ENCODE data around the gene GC.
"Not testable (repeated sequence)": the region's sequence is repeated elsewhere in the genome, so short reads cannot be mapped to it uniquely, and the experiment has no call there.

The GC gene, protein sequence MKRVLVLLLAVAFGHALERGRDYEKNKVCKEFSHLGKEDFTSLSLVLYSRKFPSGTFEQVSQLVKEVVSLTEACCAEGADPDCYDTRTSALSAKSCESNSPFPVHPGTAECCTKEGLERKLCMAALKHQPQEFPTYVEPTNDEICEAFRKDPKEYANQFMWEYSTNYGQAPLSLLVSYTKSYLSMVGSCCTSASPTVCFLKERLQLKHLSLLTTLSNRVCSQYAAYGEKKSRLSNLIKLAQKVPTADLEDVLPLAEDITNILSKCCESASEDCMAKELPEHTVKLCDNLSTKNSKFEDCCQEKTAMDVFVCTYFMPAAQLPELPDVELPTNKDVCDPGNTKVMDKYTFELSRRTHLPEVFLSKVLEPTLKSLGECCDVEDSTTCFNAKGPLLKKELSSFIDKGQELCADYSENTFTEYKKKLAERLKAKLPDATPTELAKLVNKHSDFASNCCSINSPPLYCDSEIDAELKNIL

DNA sequence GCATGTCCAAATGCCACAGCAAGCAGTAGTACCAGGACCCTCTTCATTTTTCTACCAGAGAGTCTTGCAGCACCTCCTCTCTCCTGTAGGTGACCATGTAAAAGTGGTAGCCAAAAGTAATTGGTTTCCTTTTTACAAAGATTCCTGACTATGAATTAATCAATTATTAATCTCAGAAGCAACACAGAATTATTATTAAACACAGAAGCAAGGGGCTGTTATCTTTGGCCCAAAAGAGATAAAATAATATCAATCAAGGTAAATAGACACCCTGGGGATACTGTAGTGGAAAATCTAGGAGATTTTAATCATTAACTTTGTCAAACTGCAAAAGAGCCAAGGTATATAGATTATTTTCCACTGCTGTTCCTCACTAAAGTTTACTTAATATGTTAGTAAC lies at the start of gene GC:
TSS of gene GC (minus strand) at position 108 of the 400 bp plus-strand sequence. CDS start at position 47, 61 bp downstream.
- DNase-seq: no peak
- in situ Hi-C loops (cut with HindIII; ENCODE audit: low pct_ligation_motif_present, low pct_unique_long_range_greater_than_20kb, low sequenced_read_pairs): no loop called here

DNA sequence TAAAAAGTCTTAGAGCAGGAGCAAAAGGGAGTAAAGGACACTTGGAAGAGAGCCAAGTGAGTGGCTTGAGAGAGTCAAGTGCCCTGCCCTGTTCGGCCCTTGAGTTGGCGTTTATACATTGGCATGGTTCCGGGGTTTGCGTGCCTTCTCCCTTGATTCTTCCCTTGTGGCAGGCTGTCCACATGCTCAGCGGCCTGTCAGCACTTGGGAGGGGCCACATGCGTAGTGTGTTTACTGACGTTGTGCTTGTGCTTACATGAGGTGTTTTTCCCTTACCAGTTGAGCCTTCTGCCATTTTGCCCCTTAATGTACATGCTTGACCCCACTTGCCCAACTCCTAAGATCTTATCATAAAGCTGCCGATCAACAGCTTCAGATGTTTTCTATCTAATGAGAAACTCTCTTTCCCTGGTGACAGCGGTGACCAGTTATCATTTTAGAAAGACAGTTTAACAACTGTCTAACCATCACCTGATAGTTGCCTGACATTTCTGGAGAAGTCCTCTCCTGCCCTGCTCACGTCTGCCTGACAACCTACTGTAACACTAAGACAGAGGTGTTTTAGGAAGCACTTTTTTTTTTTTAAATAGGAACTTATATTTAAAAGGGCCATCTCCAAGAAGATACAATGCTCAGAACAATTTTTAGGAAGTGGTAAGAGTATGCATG lies 49.5 kb upstream of the GC start:
- in situ Hi-C loops (cut with HindIII; ENCODE audit: low pct_ligation_motif_present, low pct_unique_long_range_greater_than_20kb, low sequenced_read_pairs): no loop called here

DNA sequence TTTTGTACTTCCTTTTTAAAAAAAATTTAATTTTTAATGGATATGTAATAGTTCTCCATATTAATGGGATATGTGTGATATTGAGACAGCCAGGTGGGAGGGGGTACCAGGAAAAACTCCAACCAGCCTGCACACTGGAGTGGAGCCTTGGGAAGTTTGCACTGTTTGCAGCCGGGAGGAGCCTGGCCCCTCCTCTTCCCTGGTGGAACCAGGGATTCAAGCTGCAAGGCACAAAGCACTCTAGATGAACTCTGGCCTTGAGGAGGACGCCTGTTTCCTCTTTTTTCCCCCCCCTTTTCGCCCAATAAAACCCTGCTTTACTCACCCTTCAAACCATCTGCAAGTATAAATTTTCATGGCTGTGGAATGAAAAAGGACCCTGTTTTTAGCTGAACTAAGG lies 48.2 kb upstream of the GC start:
- in situ Hi-C loops (cut with HindIII; ENCODE audit: low pct_ligation_motif_present, low pct_unique_long_range_greater_than_20kb, low sequenced_read_pairs): no loop called here
- DNase-seq: no peak

More for the DNA sequence above, 49.5 kb upstream of the GC start:
- DNase-seq: no peak

DNA sequence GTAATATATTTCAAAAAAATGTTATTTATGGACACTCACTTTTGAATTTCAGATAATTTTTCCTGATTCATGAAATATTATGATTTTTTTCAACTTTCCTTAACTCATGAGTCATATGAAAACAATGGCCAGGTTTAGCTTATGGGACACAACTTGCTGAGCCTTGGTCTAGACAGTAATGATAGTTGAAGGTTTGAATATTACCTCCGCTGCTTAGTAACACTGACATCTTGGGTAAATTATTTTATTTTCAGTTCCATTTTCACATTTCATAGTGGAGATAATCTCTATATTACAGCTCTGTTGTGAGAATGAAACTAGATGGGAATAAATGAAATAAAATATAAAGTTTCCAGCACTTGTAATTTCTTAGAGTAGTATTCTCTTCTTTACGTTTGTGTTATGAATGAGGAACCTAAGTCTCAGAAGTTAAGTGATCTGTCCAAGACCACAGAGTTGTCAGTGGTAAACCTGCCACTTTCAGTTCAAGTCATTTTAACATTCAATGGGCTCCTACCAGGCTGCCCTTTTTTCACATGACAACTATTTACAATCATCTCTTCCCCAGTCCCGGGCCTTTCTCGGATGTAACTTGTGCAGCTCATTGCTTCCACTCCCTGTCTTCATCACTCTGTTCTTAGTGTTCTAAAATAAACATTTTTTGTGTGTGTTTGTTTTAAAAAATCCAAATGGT lies 46.8 kb upstream of the GC start:
- no peak for DNase-seq
- in situ Hi-C loops (cut with HindIII; ENCODE audit: low pct_ligation_motif_present, low pct_unique_long_range_greater_than_20kb, low sequenced_read_pairs): no loop called here

DNA sequence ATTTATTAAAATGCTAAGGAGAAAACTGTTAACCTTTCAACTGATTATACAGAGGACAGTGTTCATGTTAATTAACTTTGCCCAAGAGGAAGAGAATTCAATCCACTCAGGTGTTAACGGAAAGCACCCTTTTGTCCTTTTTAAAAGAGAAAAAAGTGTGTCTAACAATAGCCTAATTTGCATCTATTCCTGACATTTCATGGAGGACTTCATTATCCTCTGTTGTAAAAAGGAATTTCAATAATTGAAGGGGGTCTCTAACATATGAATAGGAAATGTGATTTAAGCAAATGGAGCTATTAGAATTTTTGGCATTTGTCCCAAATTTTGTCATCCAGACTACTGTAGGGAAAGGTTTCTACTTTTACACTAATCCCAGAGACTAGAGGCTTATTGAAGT lies 44.6 kb upstream of the GC start:
- no peak for DNase-seq
- in situ Hi-C loops (cut with HindIII; ENCODE audit: low pct_ligation_motif_present, low pct_unique_long_range_greater_than_20kb, low sequenced_read_pairs): no loop called here

DNA sequence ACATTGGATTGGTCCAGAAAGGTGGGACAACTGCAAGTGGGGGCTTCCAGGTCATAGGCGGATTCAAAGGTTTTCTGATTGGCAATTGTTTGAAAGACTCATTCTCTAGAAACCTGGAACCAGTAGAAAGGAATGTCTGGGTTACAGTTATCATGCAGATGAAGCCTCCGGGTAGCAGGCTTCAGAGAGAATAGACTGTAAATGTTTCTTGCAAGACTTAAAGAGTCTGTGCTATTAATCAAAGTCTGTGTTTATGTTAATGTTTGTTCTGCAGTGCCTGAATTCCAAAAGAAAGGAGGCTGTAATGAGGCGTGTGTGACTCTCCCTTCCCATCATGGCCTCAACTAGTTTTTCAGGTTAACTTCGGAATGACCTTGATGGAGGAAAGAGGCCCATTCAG lies 43.9 kb upstream of the GC start:
- in situ Hi-C loops (cut with HindIII; ENCODE audit: low pct_ligation_motif_present, low pct_unique_long_range_greater_than_20kb, low sequenced_read_pairs): no loop called here
- no peak for DNase-seq

DNA sequence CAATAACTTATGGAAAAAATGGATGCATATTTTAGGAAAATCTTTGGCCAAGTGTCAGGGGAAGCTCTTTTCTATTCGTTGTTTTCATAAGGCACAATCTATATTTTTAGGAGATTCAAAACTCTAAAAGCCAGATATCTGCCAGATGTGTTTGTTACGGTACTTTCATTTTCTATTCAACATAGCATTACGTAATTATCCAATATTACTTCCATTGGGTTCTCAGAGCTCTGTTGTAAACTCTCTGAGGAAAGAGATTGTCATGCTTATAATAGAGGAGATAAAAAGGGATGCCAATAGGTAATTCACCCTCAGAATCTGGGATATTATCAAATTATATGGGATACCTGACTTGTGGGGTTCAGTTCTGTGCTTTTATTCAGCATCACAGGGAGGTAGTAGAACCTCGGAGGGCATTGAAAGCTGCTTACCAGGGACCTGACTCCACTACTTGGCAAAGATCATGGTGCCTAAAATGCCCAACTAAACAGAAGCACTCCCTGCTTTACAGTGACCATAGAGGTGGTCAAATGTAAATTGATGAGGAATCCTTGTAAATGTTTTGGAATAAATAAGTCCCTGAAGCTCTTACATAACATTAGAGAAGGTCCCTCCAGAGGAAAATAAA lies 32.9 kb upstream of the GC start:
- no peak for DNase-seq
- in situ Hi-C loops (cut with HindIII; ENCODE audit: low pct_ligation_motif_present, low pct_unique_long_range_greater_than_20kb, low sequenced_read_pairs): no loop called here

DNA sequence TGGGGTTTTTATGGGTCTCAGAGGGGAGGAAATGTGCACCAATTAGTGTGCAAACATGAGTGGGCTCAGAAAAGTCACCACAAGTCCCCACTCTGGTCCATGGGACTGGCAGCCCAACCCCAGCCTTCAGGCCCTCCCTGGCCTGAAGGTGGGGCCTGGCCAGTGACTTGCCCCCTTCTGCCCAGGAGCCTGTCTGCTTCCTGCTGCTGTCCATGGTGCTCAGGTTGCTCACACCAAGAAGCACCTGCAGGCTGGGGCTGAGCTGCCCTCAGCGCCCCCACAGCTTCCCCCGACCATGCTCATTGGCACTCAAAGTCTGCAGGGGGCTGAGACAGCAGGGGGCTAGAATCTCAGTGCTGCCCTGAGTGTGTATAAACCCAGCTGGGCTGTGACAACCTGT lies 30.6 kb upstream of the GC start:
- DNase-seq: peak; percentile 2

DNA sequence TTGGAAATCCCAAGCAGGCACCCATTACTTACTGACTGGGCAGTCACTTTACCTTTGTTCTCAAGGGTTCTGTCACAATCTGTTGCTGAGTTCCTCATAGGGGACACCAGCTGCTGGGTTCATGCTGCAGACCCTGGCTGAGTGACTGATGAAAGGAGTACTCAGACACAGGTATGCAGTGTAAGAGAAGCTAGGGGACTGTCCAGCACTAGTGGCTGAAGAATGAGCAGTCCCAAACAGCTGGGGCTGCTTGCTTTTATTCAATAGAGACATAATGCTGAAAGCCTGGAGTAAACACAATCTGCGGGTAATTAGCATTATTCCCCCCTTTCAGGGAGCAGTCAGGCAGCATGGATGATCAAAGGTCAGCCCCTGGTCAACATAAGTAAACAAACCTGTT lies 25.9 kb upstream of the GC start:
- in situ Hi-C loops (cut with HindIII; ENCODE audit: low pct_ligation_motif_present, low pct_unique_long_range_greater_than_20kb, low sequenced_read_pairs); DNase-seq: not testable (repeated sequence)

More for the DNA sequence above, 30.6 kb upstream of the GC start:
- in situ Hi-C loops (cut with HindIII; ENCODE audit: low pct_ligation_motif_present, low pct_unique_long_range_greater_than_20kb, low sequenced_read_pairs): no loop called here

DNA sequence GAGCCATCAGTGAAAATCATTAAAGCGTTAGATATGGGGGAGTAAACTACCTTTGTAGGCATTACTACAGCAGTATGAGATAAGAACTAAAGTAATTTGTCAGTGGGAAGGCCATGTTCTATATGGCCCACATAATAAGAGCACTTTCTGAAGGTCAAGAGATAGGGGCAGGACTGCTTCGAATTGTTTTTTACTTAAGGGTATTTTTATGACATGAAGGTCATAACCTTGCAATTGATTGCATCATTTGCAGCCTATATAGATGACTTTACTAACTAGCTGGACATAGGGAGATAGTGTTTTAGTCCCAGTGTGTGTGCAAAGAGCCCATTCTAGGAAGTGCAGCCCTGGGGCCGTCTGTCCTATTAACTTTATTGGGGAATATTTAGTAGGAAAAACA lies 23.6 kb upstream of the GC start:
- in situ Hi-C loops (cut with HindIII; ENCODE audit: low pct_ligation_motif_present, low pct_unique_long_range_greater_than_20kb, low sequenced_read_pairs): no loop called here

DNA sequence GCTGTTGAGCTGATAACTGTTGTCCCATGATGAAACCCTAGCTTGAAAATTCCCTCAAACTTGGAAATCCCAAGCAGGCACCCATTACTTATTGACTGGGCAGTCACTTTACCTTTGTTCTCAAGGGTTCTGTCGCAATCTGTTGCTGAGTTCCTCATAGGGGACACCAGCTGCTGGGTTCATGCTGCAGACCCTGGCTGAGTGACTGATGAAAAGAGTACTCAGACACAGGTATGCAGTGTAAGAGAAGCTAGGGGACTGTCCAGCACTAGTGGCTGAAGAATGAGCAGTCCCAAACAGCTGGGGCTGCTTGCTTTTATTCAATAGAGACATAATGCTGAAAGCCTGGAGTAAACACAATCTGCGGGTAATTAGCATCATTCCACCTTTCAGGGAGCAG lies 21.4 kb upstream of the GC start:
- in situ Hi-C loops (cut with HindIII; ENCODE audit: low pct_ligation_motif_present, low pct_unique_long_range_greater_than_20kb, low sequenced_read_pairs); DNase-seq: not testable (repeated sequence)

More for the DNA sequence above, 23.6 kb upstream of the GC start:
- DNase-seq: no peak

DNA sequence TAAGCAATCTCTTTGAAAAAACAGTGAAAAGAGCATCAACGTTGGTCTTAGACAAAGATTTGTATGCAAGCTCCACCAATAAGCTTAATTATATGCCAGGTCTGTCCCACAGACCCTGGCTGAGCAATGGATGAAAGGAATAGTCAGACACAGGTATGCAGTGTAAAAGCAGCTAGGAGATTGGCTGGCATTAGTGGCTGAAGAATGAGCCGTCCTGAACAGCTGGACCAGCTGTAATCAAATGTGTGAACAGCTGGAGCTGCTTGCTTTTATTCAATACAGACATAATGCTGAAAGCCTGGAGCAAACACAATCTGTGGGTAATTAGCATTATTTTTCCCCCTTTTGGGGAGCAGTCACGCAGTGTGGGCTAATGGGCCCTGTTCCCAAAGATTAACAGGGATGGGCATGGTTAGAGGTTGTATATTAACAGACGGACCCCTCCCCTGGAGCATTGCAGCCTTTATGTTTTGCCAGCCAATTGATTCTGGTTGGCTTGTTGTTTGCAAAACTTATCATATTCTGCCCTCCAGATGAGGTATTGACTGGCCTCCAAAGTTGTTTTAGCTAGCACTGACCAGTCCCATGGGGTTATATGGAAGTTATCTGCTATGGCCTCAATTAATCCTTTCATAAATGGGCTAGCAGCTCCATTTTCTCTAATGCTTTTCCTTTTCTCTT lies 20.3 kb upstream of the GC start:
- DNase-seq: not testable (repeated sequence)

DNA sequence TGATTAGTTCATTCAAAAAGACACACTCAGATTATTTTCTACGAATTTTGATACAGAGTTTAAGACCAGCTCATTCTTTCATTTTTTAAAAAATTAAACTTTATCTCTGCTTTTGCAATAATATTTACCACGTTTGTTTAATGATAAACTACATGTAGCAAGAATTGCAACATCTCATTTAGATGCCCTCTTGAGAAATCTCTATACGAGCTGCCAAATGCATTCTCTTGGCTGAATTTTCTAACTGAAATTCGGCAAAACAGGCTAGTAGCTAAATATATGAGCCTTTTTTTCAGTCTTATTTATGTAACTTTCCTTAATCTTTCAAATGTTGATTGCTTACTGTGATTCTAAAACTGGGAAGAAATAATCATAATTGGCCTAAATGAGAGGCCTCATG lies 2.1 kb upstream of the GC start:
- no peak for DNase-seq
- in situ Hi-C loops (cut with HindIII; ENCODE audit: low pct_ligation_motif_present, low pct_unique_long_range_greater_than_20kb, low sequenced_read_pairs): no loop called here

More for the DNA sequence above, 20.3 kb upstream of the GC start:
- in situ Hi-C loops (cut with HindIII; ENCODE audit: low pct_ligation_motif_present, low pct_unique_long_range_greater_than_20kb, low sequenced_read_pairs): not testable (repeated sequence)

DNA sequence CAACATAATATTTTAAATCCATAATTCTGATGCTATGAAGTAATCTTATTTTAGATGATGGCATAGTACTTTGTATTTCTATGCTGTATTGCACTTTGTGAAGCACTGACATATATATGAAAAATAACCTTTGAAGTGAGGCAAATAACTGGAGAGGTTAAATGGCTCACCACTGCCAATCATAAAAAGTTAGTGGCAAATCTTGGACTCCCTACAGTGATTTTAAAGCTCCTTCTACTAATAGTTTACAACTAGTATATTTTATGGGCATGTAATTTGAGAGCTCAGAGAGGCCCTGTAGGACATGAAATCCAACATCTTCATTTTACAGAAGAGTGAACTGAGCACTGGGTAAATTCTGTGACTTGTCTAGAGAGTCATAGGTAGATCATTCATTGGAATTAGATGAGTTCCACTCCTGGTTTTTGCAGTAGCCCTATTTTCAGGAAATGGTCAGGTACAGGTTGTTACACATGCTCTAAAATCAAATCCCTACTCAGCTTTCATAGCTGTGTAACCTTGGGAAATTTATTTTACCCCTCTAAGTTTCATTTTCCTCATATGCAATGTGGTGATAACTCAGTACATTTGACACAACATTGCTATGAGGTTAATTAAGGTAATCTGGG lies 804 bp upstream of the GC start:
- no peak for DNase-seq
- in situ Hi-C loops (cut with HindIII; ENCODE audit: low pct_ligation_motif_present, low pct_unique_long_range_greater_than_20kb, low sequenced_read_pairs): no loop called here

DNA sequence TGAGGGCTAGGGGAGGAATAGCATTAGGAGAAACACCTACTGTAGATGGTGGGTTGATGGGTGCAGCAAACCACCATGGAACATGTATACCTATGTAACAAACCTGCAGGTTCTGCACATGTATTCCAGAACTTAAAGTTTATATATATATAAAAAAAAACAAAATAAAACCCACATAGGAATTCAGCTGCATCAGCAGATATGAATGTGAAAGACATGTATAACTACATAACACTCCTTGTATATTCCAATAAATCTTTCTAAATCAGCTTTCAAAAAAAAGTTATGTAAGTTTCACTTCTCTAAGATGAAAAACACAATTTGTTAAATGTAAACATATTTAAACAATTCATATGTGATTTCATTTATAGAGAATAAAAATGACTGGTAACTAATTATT lies 6.0 kb downstream of the GC start:
- DNase-seq: no peak
- in situ Hi-C loops (cut with HindIII; ENCODE audit: low pct_ligation_motif_present, low pct_unique_long_range_greater_than_20kb, low sequenced_read_pairs): no loop called here

DNA sequence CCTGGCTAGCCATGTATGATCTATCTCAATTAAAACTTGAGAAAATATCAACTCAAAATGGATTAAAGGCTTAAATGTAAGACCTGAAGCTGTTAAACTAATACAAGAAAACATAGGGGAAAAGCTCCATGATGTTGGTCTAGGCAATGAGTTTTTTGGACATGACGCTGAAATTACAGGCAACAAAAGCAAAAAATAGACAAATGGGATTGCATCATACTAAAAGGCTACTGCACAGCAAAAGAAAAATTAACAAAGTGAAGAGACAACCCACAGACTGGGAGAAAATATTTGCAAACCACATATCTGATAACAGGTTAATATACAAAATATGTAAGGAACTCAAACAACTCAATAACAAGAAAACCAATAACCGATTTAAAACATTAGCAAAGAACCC lies 8.4 kb downstream of the GC start:
- no peak for DNase-seq
- in situ Hi-C loops (cut with HindIII; ENCODE audit: low pct_ligation_motif_present, low pct_unique_long_range_greater_than_20kb, low sequenced_read_pairs): no loop called here

DNA sequence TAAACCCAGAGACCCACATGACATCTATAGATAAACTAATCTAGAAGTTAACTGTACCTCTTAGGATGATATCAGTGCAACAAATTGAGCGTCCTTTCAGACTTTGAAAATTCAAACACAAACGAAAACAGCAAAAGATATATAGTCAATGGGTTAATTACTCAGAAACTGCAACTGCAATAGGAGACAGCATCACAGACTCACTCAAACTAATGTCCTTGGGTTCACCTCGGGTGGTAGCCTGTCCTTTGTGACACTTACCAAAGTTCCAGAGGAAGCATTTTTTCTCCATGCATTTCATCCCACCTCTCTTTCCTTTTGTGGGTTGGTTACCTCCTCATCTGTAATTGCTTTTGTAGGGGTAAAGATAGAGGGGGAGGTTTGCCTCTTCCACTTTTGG lies 9.7 kb downstream of the GC start:
- in situ Hi-C loops (cut with HindIII; ENCODE audit: low pct_ligation_motif_present, low pct_unique_long_range_greater_than_20kb, low sequenced_read_pairs): no loop called here
- no peak for DNase-seq

DNA sequence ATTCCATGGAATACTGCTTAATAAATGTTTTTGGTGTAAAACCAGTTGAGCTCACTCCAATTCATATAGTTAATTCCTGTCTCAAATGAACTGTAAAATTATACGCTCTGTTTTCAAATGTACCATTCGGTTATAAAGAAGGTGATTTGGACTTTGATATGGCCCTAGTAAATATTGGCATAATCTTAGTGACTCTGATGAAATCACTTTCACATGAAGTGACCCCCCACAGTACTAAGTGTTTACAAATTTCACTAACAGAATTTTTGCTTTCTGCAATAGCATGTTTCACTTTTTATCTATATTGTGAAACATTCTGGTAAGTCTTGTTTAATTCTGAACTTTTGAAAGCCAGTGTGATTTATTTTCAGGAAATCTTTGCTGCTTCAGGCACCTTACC lies 10.9 kb downstream of the GC start:
- in situ Hi-C loops (cut with HindIII; ENCODE audit: low pct_ligation_motif_present, low pct_unique_long_range_greater_than_20kb, low sequenced_read_pairs): no loop called here
- DNase-seq: no peak
